GM12875 (cell line): ENCODE data around the gene ARNT2.

ENCODE experiments used
- H3K4me3 ChIP-seq: one replicate; pipeline ENCODE4 v1.5.1; 2011; ENCODE audit warnings: low read depth, low read length, control low read depth
- CTCF ChIP-seq: IDR thresholded peaks from 2 replicates; pipeline ENCODE4 v1.5.1; 2011; ENCODE audit warnings: low read depth, mild to moderate bottlenecking, control low read depth, inconsistent platforms, low read length, moderate library complexity, borderline replicate concordance; ENCODE audit not compliant: insufficient read depth

The ARNT2 gene

GRCh38 chr15:80587007-80587406, 182.8 kb downstream of the ARNT2 start:
- TF ChIP-seq CTCF = no peak
- H3K4me3 ChIP-seq = no peak overlapping the region

GRCh38 chr15:80587816-80588456, 183.8 kb downstream of the ARNT2 start:
- no peak for TF ChIP-seq CTCF
- H3K4me3 ChIP-seq = no peak overlapping the region

DNA sequence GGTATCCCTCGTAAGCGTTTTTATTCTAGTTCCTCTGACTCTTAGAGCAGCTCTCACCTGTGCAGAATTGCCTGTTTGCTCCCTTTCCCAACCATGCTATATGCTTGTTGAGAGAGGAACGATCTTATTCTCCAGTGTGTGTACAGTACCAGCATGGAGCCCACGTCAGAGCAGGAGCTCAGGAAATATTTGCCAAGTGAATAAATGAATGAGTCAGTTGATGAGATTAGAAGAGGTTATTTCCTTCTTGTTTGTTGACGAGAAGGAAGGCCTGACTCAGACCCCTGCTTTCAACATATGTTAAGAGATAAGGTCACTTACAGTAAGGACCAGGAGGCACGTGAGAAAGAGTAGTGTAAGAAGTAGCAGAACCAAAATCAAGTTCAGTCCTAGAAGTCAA, 184.6 kb downstream of the ARNT2 start:
- no peak for TF ChIP-seq CTCF
- no peak overlapping the region for H3K4me3 ChIP-seq

DNA sequence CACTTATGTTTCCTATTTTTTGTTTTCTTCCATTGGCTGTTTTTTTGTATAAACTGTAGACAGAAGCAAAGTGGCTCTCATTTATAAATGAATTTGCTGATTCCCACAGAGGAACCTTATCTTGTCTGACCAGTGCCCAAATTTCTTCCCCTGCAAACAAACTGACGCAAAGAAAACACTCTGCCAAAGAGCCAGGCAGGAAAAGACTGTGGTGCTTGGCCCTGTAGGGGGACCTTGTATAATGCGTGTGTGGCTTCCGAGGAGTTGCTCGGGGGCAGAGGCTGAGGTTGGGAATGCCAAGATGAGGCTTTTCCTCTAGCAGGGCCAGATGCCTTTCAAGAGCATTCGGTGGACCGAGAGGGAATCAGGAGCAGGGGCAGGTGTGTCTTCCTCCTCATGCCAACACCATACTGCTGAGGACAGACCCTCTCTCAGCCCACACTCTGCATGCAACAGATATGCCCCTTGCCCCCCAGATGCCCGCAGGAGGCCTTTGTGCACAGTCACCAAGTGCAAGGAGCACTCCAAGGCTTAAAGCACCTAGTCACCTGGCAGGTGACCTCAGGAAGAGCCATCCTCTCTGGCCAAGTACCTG, 186.7 kb downstream of the ARNT2 start:
- H3K4me3 ChIP-seq = no peak overlapping the region
- no peak for TF ChIP-seq CTCF

GRCh38 chr15:80591471-80591870, 187.3 kb downstream of the ARNT2 start:
- H3K4me3 ChIP-seq = no peak overlapping the region
- TF ChIP-seq CTCF = no peak

DNA sequence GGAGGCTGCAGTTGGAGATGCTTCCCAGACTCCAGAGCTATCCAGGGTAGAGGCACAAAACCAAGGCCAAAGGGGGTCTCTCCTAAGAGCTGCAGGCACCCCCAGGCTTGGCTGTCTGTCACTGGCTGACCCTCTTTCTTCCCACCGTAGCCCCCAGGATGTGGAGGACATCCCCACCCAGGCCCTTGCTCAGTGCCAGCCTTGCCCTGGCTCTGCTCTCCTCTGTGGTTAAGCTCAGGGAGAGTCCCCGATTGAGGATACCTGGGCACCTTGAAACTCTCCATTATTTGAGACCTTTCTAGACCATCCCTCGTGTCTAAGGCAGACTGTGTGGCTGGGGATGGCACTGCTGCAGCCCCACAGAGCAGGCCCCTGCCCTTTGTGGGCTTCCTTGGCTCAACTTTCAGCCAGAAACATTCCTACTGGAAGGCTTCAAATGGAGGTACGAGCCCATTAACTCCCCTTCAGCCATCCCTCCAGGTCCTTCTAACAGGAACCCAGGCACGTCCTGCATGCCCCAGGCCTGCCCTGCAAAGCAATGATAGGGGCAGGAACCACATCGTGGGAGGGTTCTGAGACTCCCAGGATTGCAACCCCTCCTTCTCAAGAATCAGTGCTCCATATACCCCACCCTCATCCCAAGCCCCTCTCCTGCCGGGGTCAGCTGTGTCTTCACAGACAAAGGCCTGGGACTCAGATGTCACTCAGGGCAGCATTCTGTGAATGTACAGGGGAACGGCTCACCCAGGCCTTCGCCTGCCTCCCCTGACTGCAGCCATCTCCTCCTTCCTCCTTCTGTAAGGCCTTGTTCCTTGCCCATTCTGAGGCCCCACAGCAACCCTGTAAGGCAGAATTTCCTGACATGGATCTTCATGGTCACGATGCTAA, 188.0 kb downstream of the ARNT2 start:
- no peak for TF ChIP-seq CTCF
- H3K4me3 ChIP-seq = no peak overlapping the region
